ENCODE results near the gene KY.

GRCh38 chr3:134621854-134622253, 29.0 kb downstream of the KY start:
- no peak for TF ChIP-seq CTCF (IDR thresholded peaks at IDR 0.05 in 4 of 5, conservative IDR thresholded peaks at IDR 0.05 in 1 of 5)
- no peak for TF ChIP-seq POLR2A (IDR thresholded peaks at IDR 0.05)

All from gastrocnemius medialis (tissue), 4 donors.